Measurements from ENCODE around the gene ACTG2. TPM values are rescaled to one million over a fixed set of nuclear protein-coding genes. Genes with fewer than 3 reads are reported as not detected.
"Not testable (repeated sequence)": the region's sequence is repeated elsewhere in the genome, so short reads cannot be mapped to it uniquely, and the experiment has no call there.

The ACTG2 gene
- total RNA-seq, 4 donors from 2014 or later, result 394 to 3,499 (median 729) TPM

DNA sequence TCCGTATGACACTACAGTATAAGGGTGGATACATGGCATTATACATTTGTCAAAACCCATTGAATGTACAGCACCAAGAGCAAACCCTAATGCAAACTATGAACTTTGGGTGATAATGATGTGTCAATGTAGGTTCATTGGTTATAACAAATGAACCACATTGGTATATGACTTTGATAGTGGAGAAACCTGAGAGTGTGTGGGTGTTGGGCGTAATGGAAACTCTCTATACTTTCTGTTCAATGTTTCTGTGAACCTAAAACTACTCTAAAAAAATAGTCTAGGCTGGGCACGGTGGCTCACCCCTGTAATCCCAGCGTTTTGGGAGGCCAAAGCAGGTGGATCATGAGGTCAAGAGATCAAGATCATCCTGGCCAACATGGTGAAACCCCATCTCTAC lies 6.5 kb upstream of the ACTG2 start:
- no peaks in the 10 kb centered on the region for H3K36me3 ChIP-seq
- H3K4me3 ChIP-seq, result no peak overlapping the region
- DNase-seq, result no peak
- TF ChIP-seq POLR2A (IDR thresholded peaks at IDR 0.05) (no peak), POLR2AphosphoS5 (IDR thresholded peaks at IDR 0.05) (no peak), CTCF (IDR thresholded peaks at IDR 0.05) (no peak), EP300 (IDR thresholded peaks at IDR 0.05; ENCODE audit: low read depth) (no peak)
- no peaks in the 10 kb centered on the region for H3K4me1 ChIP-seq
- 37 to 87% methylated on average over 3 to 4 of the region's 4 CpGs for WGBS, 2 donors (ENCODE audit: low coverage in 1 of 2)
- in situ Hi-C loops (cut with MboI; ENCODE audit: low pct_ligation_motif_present in 1 of 4, low pct_unique_long_range_greater_than_20kb in 1 of 4, low sequenced_read_pairs in 3 of 4), result no loop called here
- intact Hi-C loops (cut with DNase I; ENCODE audit: low total_unique reads), result no loop called here
- no peak overlapping the region for H3K27ac ChIP-seq
- no peaks in the 10 kb centered on the region for H3K27me3 ChIP-seq
- H3K9me3 ChIP-seq, result no peaks in the 10 kb centered on the region

DNA sequence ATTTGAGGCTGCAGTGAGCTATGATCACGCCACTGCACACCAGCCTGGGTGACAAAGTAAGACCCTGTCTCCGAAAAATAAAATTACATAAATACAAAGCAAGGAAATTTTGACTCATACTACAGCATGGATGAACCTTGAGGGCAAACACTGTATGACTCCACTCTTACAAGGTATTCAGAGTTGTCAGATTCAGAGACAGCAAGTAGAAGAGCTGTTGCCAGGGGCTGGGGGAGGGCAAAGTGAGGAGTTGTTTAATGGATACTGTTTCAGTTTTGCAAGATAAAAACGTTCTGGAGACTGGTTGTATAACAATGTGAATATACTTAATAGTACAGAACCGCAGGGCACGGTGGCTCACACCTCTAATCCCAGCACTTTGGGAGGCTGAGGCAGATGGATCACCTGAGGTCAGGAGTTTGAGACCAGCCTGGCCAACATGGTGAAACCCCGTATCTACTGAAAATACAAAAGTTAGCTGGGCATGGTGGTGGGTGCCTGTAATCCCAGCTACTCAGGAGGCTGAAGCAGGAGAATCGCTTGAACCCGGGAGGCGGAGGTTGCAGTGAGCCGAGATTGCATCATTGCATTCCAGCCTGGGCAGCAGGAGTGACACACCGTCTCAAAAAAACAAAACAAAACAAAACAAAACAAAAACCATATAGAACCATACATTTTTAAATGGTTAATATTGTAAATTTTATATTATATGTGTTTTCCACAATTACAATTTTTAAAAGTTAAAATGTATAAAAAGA lies 5.0 kb upstream of the ACTG2 start:
- H3K9me3 ChIP-seq; intact Hi-C loops (cut with DNase I; ENCODE audit: low total_unique reads); H3K4me3 ChIP-seq; H3K36me3 ChIP-seq; H3K4me1 ChIP-seq; H3K27me3 ChIP-seq; DNase-seq; in situ Hi-C loops (cut with MboI; ENCODE audit: low pct_ligation_motif_present in 1 of 4, low pct_unique_long_range_greater_than_20kb in 1 of 4, low sequenced_read_pairs in 3 of 4): not testable (repeated sequence)
- H3K27ac ChIP-seq, result peak overlapping the region in 1 of 4 donors; percentile 87
- 74 to 82% methylated on average over 9 to 11 of the region's 11 CpGs for WGBS, 2 donors (ENCODE audit: low coverage in 1 of 2)

GRCh38 chr2:73888388-73888787 lies 4.4 kb upstream of the ACTG2 start:
- intact Hi-C loops (cut with DNase I; ENCODE audit: low total_unique reads), result no loop called here
- H3K4me1 ChIP-seq, result peaks cover 0 to 3% (median 0%) of the 10 kb centered on the region in 4 donors

GRCh38 chr2:73889206-73889605 lies 3.6 kb upstream of the ACTG2 start:
- 72 to 82% methylated on average over 5 of the region's 5 CpGs for WGBS, 2 donors (ENCODE audit: low coverage in 1 of 2)
- Histone ChIP-seq H3K4me1 (peaks cover 0 to 3% (median 0%) of the 10 kb centered on the region in 4 donors), H3K36me3 (no peaks in the 10 kb centered on the region), H3K27me3 (no peaks in the 10 kb centered on the region), H3K4me3 (no peak overlapping the region), H3K27ac (peak overlapping the region in 2 of 4 donors; percentile 87 to 89), H3K9me3 (no peaks in the 10 kb centered on the region)
- no peak for DNase-seq
- TF ChIP-seq EP300 (IDR thresholded peaks at IDR 0.05; ENCODE audit: low read depth), result no peak
- no peak for TF ChIP-seq POLR2A (IDR thresholded peaks at IDR 0.05)
- TF ChIP-seq CTCF (IDR thresholded peaks at IDR 0.05), result no peak
- no peak for TF ChIP-seq POLR2AphosphoS5 (IDR thresholded peaks at IDR 0.05)
- intact Hi-C loops (cut with DNase I; ENCODE audit: low total_unique reads) (no loop called here), in situ Hi-C loops (cut with MboI; ENCODE audit: low pct_ligation_motif_present in 1 of 4, low pct_unique_long_range_greater_than_20kb in 1 of 4, low sequenced_read_pairs in 3 of 4) (no loop called here)

More at GRCh38 chr2:73888388-73888787, 4.4 kb upstream of the ACTG2 start:
- no peak for DNase-seq
- H3K36me3 ChIP-seq, result no peaks in the 10 kb centered on the region
- 52 to 66% methylated on average over 2 of the region's 2 CpGs for WGBS, 2 donors (ENCODE audit: low coverage in 1 of 2)
- H3K4me3 ChIP-seq, result no peak overlapping the region
- H3K27me3 ChIP-seq, result no peaks in the 10 kb centered on the region
- no peak for TF ChIP-seq POLR2A (IDR thresholded peaks at IDR 0.05)
- TF ChIP-seq EP300 (IDR thresholded peaks at IDR 0.05; ENCODE audit: low read depth), result no peak
- no peak for TF ChIP-seq POLR2AphosphoS5 (IDR thresholded peaks at IDR 0.05)
- TF ChIP-seq CTCF (IDR thresholded peaks at IDR 0.05), result no peak
- peak overlapping the region in 2 of 4 donors; percentile 87 to 89 for H3K27ac ChIP-seq
- no peaks in the 10 kb centered on the region for H3K9me3 ChIP-seq
- in situ Hi-C loops (cut with MboI; ENCODE audit: low pct_ligation_motif_present in 1 of 4, low pct_unique_long_range_greater_than_20kb in 1 of 4, low sequenced_read_pairs in 3 of 4), result no loop called here

Measured in transverse colon (tissue), 4 donors.